ENCODE data around the gene KCNH1.

DNA sequence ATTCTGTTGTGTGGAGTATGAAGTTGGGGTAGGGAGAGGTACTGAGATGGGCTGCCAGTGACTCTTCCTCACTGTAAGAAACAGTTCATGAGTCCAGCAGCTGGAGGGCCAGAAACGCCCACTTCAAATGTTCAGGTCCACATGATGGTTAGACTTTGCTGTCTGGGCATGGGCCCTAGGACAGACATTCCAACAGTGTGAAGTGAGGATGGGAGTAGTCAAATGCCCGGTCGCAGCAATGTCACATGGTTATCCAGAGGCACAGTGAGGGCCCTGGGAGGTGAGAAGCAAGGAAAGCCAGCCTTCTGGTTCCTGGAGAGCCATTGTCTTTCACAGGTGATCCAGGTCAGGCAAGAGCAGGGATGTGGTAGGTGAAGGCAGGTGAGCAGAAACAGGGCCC lies 500.8 kb downstream of the KCNH1 start:
- TF ChIP-seq, protein P1, sequence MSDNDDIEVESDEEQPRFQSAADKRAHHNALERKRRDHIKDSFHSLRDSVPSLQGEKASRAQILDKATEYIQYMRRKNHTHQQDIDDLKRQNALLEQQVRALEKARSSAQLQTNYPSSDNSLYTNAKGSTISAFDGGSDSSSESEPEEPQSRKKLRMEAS (IDR thresholded peaks at IDR 0.05; ENCODE audit: low read depth, low read length), result no peak
- TF ChIP-seq, protein P2, sequence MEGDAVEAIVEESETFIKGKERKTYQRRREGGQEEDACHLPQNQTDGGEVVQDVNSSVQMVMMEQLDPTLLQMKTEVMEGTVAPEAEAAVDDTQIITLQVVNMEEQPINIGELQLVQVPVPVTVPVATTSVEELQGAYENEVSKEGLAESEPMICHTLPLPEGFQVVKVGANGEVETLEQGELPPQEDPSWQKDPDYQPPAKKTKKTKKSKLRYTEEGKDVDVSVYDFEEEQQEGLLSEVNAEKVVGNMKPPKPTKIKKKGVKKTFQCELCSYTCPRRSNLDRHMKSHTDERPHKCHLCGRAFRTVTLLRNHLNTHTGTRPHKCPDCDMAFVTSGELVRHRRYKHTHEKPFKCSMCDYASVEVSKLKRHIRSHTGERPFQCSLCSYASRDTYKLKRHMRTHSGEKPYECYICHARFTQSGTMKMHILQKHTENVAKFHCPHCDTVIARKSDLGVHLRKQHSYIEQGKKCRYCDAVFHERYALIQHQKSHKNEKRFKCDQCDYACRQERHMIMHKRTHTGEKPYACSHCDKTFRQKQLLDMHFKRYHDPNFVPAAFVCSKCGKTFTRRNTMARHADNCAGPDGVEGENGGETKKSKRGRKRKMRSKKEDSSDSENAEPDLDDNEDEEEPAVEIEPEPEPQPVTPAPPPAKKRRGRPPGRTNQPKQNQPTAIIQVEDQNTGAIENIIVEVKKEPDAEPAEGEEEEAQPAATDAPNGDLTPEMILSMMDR (IDR thresholded peaks at IDR 0.05; ENCODE audit: low read depth, low read length), result no peak
